Measurements from ENCODE around the gene ANKRD28.

ANKRD28 gene

GRCh38 chr3:15656342-15656741, 141.4 kb downstream of the ANKRD28 start:
- Histone ChIP-seq H3K4ac (ENCODE audit: low read depth in 1 of 2, low read length in 2 of 2) (no peak overlapping the region), H3K4me3 (ENCODE audit: insufficient read depth in 1 of 2, low read depth in 1 of 2, low read length in 2 of 2) (peak overlapping the region in 1 of 2 experiments; percentile 7), H2AFZ (ENCODE audit: low read depth, low read length) (no peak overlapping the region), H4K8ac (ENCODE audit: low read length) (no peak overlapping the region), H3K9ac (ENCODE audit: low read length) (no peak overlapping the region), H3K23ac (ENCODE audit: low read length in 2 of 2) (no peak overlapping the region), H2BK12ac (ENCODE audit: low read length in 2 of 2) (no peak overlapping the region), H3K4me1 (ENCODE audit: control insufficient read depth, insufficient read depth, low read depth, low read length) (no peaks in the 10 kb centered on the region), H3K27ac (ENCODE audit: low read length, poor library complexity, severe bottlenecking) (no peak overlapping the region), H3K14ac (ENCODE audit: low read length in 2 of 2) (no peak overlapping the region), H2AK5ac (ENCODE audit: low read length, severe bottlenecking) (no peak overlapping the region), H3K4me2 (ENCODE audit: low read length, poor library complexity, severe bottlenecking) (no peak overlapping the region), H4K91ac (ENCODE audit: low read length) (no peak overlapping the region), H2BK5ac (ENCODE audit: low read depth, low read length, poor library complexity, severe bottlenecking) (no peak overlapping the region), H3K18ac (ENCODE audit: low read depth in 1 of 2, low read length in 2 of 2) (no peak overlapping the region), H2BK120ac (ENCODE audit: low read depth, low read length) (no peak overlapping the region), H3K9me3 (ENCODE audit: control insufficient read depth, low read length) (peaks cover 26% of the 10 kb centered on the region), H3K36me3 (ENCODE audit: control insufficient read depth in 1 of 2, insufficient read depth in 2 of 2, low read depth in 1 of 2, low read length in 2 of 2) (no peaks in the 10 kb centered on the region), H3K27me3 (ENCODE audit: control insufficient read depth in 1 of 2, insufficient read depth in 1 of 2, low read length in 2 of 2) (no peaks in the 10 kb centered on the region), H3K79me1 (replicated peaks; ENCODE audit: low read length, poor library complexity, severe bottlenecking) (no peaks in the 10 kb centered on the region), H2BK15ac (ENCODE audit: low read depth, poor library complexity, severe bottlenecking) (no peak overlapping the region)
- 98% methylated on average over 4 of the region's 5 CpGs for WGBS
- no peak for DNase-seq

DNA sequence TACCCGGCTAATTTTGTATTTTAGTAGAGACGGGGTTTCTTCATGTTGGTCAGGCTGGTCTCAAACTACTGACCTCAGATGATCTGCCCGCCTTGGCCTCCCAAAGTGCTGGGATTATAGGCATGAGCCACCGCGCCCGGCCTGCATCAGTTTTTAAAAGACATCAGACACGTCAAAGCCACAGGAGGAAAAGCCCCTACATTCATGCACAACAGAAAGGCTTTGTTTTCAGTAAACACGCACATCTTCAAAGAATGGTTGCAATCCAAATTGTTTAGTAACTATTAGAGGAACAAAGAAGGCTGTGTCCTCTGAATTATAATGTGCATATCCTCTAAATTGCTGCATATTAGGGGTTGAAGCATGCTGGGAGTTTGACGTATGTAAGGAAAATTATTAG, 142.9 kb downstream of the ANKRD28 start:
- Histone ChIP-seq H3K27ac (ENCODE audit: low read length, poor library complexity, severe bottlenecking) (no peak overlapping the region), H3K79me1 (replicated peaks; ENCODE audit: low read length, poor library complexity, severe bottlenecking) (no peaks in the 10 kb centered on the region), H3K4me1 (ENCODE audit: control insufficient read depth, insufficient read depth, low read depth, low read length) (no peaks in the 10 kb centered on the region), H2AFZ (ENCODE audit: low read depth, low read length) (no peak overlapping the region), H2BK120ac (ENCODE audit: low read depth, low read length) (no peak overlapping the region), H3K4me2 (ENCODE audit: low read length, poor library complexity, severe bottlenecking) (no peak overlapping the region), H3K27me3 (ENCODE audit: control insufficient read depth in 1 of 2, insufficient read depth in 1 of 2, low read length in 2 of 2) (no peaks in the 10 kb centered on the region), H3K18ac (ENCODE audit: low read depth in 1 of 2, low read length in 2 of 2) (no peak overlapping the region), H3K9me3 (ENCODE audit: control insufficient read depth, low read length) (peaks cover 26% of the 10 kb centered on the region), H3K23ac (ENCODE audit: low read length in 2 of 2) (no peak overlapping the region), H2BK12ac (ENCODE audit: low read length in 2 of 2) (no peak overlapping the region), H3K4me3 (ENCODE audit: insufficient read depth in 1 of 2, low read depth in 1 of 2, low read length in 2 of 2) (no peak overlapping the region), H3K14ac (ENCODE audit: low read length in 2 of 2) (no peak overlapping the region), H3K9ac (ENCODE audit: low read length) (no peak overlapping the region), H2BK15ac (ENCODE audit: low read depth, poor library complexity, severe bottlenecking) (no peak overlapping the region), H4K91ac (ENCODE audit: low read length) (no peak overlapping the region), H2AK5ac (ENCODE audit: low read length, severe bottlenecking) (no peak overlapping the region), H4K8ac (ENCODE audit: low read length) (no peak overlapping the region), H3K36me3 (ENCODE audit: control insufficient read depth in 1 of 2, insufficient read depth in 2 of 2, low read depth in 1 of 2, low read length in 2 of 2) (no peaks in the 10 kb centered on the region), H2BK5ac (ENCODE audit: low read depth, low read length, poor library complexity, severe bottlenecking) (no peak overlapping the region), H3K4ac (ENCODE audit: low read depth in 1 of 2, low read length in 2 of 2) (no peak overlapping the region)
- WGBS, result 93% methylated on average over 8 of the region's 9 CpGs
- DNase-seq, result no peak

DNA sequence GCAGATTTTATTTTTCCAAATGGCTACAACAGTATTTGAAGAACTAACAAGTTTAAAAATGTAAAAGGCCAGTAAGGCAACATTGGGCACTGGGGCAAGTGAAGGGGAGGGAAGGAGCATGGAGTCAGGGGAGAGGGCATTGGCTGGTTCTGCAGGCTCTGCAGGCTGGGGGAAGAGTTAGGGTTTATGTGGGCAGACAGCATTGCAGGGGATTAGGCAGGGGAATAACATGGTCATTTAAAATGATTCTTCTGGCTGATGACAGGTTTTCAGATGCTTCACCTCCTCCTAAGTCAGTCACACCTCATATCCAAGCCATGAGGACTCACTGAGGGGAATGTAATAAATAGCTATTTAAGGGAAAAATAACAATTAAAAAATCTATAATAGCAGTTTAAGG, 143.7 kb downstream of the ANKRD28 start:
- Histone ChIP-seq H4K8ac (ENCODE audit: low read length) (no peak overlapping the region), H3K9ac (ENCODE audit: low read length) (no peak overlapping the region), H3K36me3 (ENCODE audit: control insufficient read depth in 1 of 2, insufficient read depth in 2 of 2, low read depth in 1 of 2, low read length in 2 of 2) (no peaks in the 10 kb centered on the region), H4K91ac (ENCODE audit: low read length) (no peak overlapping the region), H3K4me1 (ENCODE audit: control insufficient read depth, insufficient read depth, low read depth, low read length) (no peaks in the 10 kb centered on the region), H2AK5ac (ENCODE audit: low read length, severe bottlenecking) (no peak overlapping the region), H2BK5ac (ENCODE audit: low read depth, low read length, poor library complexity, severe bottlenecking) (no peak overlapping the region), H2BK120ac (ENCODE audit: low read depth, low read length) (no peak overlapping the region), H3K9me3 (ENCODE audit: control insufficient read depth, low read length) (peaks cover 26% of the 10 kb centered on the region), H3K4me2 (ENCODE audit: low read length, poor library complexity, severe bottlenecking) (no peak overlapping the region), H3K23ac (ENCODE audit: low read length in 2 of 2) (no peak overlapping the region), H3K4me3 (ENCODE audit: insufficient read depth in 1 of 2, low read depth in 1 of 2, low read length in 2 of 2) (no peak overlapping the region), H3K18ac (ENCODE audit: low read depth in 1 of 2, low read length in 2 of 2) (no peak overlapping the region), H3K4ac (ENCODE audit: low read depth in 1 of 2, low read length in 2 of 2) (no peak overlapping the region), H3K27me3 (ENCODE audit: control insufficient read depth in 1 of 2, insufficient read depth in 1 of 2, low read length in 2 of 2) (no peaks in the 10 kb centered on the region), H3K14ac (ENCODE audit: low read length in 2 of 2) (no peak overlapping the region), H2BK12ac (ENCODE audit: low read length in 2 of 2) (no peak overlapping the region), H2AFZ (ENCODE audit: low read depth, low read length) (peak overlapping the region; percentile 34), H3K27ac (ENCODE audit: low read length, poor library complexity, severe bottlenecking) (no peak overlapping the region), H3K79me1 (replicated peaks; ENCODE audit: low read length, poor library complexity, severe bottlenecking) (no peaks in the 10 kb centered on the region), H2BK15ac (ENCODE audit: low read depth, poor library complexity, severe bottlenecking) (no peak overlapping the region)
- no peak for DNase-seq

- Histone ChIP-seq H3K4me2 (ENCODE audit: low read length, poor library complexity, severe bottlenecking) (no peak overlapping the region), H2AFZ (ENCODE audit: low read depth, low read length) (no peak overlapping the region), H3K9ac (ENCODE audit: low read length) (no peak overlapping the region), H3K18ac (ENCODE audit: low read depth in 1 of 2, low read length in 2 of 2) (peak overlapping the region in 1 of 2 experiments; percentile 38), H3K36me3 (ENCODE audit: control insufficient read depth in 1 of 2, insufficient read depth in 2 of 2, low read depth in 1 of 2, low read length in 2 of 2) (no peaks in the 10 kb centered on the region), H3K27ac (ENCODE audit: low read length, poor library complexity, severe bottlenecking) (no peak overlapping the region), H4K91ac (ENCODE audit: low read length) (no peak overlapping the region), H2BK5ac (ENCODE audit: low read depth, low read length, poor library complexity, severe bottlenecking) (no peak overlapping the region), H2BK120ac (ENCODE audit: low read depth, low read length) (no peak overlapping the region), H3K9me3 (ENCODE audit: control insufficient read depth, low read length) (peaks cover 26% of the 10 kb centered on the region), H3K4me3 (ENCODE audit: insufficient read depth in 1 of 2, low read depth in 1 of 2, low read length in 2 of 2) (no peak overlapping the region), H2BK12ac (ENCODE audit: low read length in 2 of 2) (no peak overlapping the region), H4K8ac (ENCODE audit: low read length) (no peak overlapping the region), H3K4me1 (ENCODE audit: control insufficient read depth, insufficient read depth, low read depth, low read length) (peaks cover 1% of the 10 kb centered on the region), H3K4ac (ENCODE audit: low read depth in 1 of 2, low read length in 2 of 2) (no peak overlapping the region), H3K79me1 (replicated peaks; ENCODE audit: low read length, poor library complexity, severe bottlenecking) (no peaks in the 10 kb centered on the region), H2AK5ac (ENCODE audit: low read length, severe bottlenecking) (no peak overlapping the region), H2BK15ac (ENCODE audit: low read depth, poor library complexity, severe bottlenecking) (no peak overlapping the region), H3K27me3 (ENCODE audit: control insufficient read depth in 1 of 2, insufficient read depth in 1 of 2, low read length in 2 of 2) (no peaks in the 10 kb centered on the region), H3K23ac (ENCODE audit: low read length in 2 of 2) (no peak overlapping the region), H3K14ac (ENCODE audit: low read length in 2 of 2) (no peak overlapping the region)
- 64% methylated on average over 2 of the region's 3 CpGs for WGBS
- DNase-seq, result no peak
Measured at GRCh38 chr3:15653321-15653720, 144.5 kb downstream of the ANKRD28 start.

Data from mesenchymal stem cell (in vitro differentiated cells and primary cell).